Ectodermal cell (in vitro differentiated cells): ENCODE data around the gene KLHL29.
"Not testable (repeated sequence)": the region's sequence is repeated elsewhere in the genome, so short reads cannot be mapped to it uniquely, and the experiment has no call there.

Experiments used
- H3K27ac ChIP-seq: 2 replicates; pipeline ENCODE4 v1.7.0; 2013; ENCODE audit warnings: mild to moderate bottlenecking, low read depth, low read length; ENCODE audit not compliant: insufficient read depth, poor library complexity, severe bottlenecking
- H3K27me3 ChIP-seq: 2 replicates; pipeline ENCODE4 v1.7.0; 2013; ENCODE audit warnings: mild to moderate bottlenecking, low read length; ENCODE audit not compliant: insufficient read depth, control insufficient read depth, poor library complexity, severe bottlenecking
- H3K36me3 ChIP-seq: one replicate; pipeline ENCODE4 v1.7.0; 2013; ENCODE audit warnings: low read length; ENCODE audit not compliant: control insufficient read depth, insufficient read depth
- H3K4me1 ChIP-seq: one replicate; pipeline ENCODE4 v1.7.0; 2013; ENCODE audit warnings: low read length; ENCODE audit not compliant: control insufficient read depth, insufficient read depth
- H3K4me3 ChIP-seq: 2 replicates; pipeline ENCODE4 v1.7.0; 2013; ENCODE audit warnings: low read depth, low read length, control low read depth; ENCODE audit not compliant: insufficient read depth
- H3K9me3 ChIP-seq: 2 replicates; pipeline ENCODE4 v1.7.0; 2013; ENCODE audit warnings: mild to moderate bottlenecking, low read length, moderate library complexity; ENCODE audit not compliant: control insufficient read depth
- WGBS, 2 experiments: methylation state at CpG; one replicate each; pipeline ENCODE4 v1.1.7; 2013; ENCODE audit warnings: missing lambda C conversion rate in 2 of 2; 5-methylcytosine and 5-hydroxymethylcytosine counted together

KLHL29 gene

GRCh38 chr2:23391237-23391736, 6.3 kb downstream of the KLHL29 start:
- not testable (repeated sequence) for H3K4me1 ChIP-seq, H3K4me3 ChIP-seq, H3K27ac ChIP-seq, H3K9me3 ChIP-seq, H3K36me3 ChIP-seq
- peaks cover 36% of the 10 kb centered on the region for H3K27me3 ChIP-seq
- 93 to 97% methylated on average over 10 of the region's 10 CpGs for WGBS, 2 experiments

GRCh38 chr2:23393722-23394121, 8.7 kb downstream of the KLHL29 start:
- no peaks in the 10 kb centered on the region for H3K36me3 ChIP-seq
- 81 to 84% methylated on average over 8 of the region's 8 CpGs for WGBS, 2 experiments
- H3K4me3 ChIP-seq = no peak overlapping the region

GRCh38 chr2:23394700-23395099, 9.7 kb downstream of the KLHL29 start:
- Histone ChIP-seq H3K9me3 (no peaks in the 10 kb centered on the region), H3K4me1 (no peaks in the 10 kb centered on the region), H3K36me3 (no peaks in the 10 kb centered on the region), H3K27ac (no peak overlapping the region), H3K27me3 (peaks cover 2% of the 10 kb centered on the region), H3K4me3 (no peak overlapping the region)
- 92% methylated on average over 4 of the region's 4 CpGs for WGBS, 2 experiments

More at GRCh38 chr2:23393722-23394121, 8.7 kb downstream of the KLHL29 start:
- H3K9me3 ChIP-seq = no peaks in the 10 kb centered on the region
- peaks cover 12% of the 10 kb centered on the region for H3K27me3 ChIP-seq
- no peak overlapping the region for H3K27ac ChIP-seq
- H3K4me1 ChIP-seq = no peaks in the 10 kb centered on the region

GRCh38 chr2:23397478-23397877, 12.5 kb downstream of the KLHL29 start:
- H3K36me3 ChIP-seq = no peaks in the 10 kb centered on the region
- no peaks in the 10 kb centered on the region for H3K9me3 ChIP-seq
- 81 to 89% methylated on average over 4 of the region's 4 CpGs for WGBS, 2 experiments
- no peak overlapping the region for H3K4me3 ChIP-seq
- H3K27me3 ChIP-seq = no peaks in the 10 kb centered on the region
- H3K27ac ChIP-seq = no peak overlapping the region
- no peaks in the 10 kb centered on the region for H3K4me1 ChIP-seq

- no peaks in the 10 kb centered on the region for H3K4me1 ChIP-seq
- 95 to 96% methylated on average over 10 of the region's 10 CpGs for WGBS, 2 experiments
- no peaks in the 10 kb centered on the region for H3K27me3 ChIP-seq
- no peaks in the 10 kb centered on the region for H3K36me3 ChIP-seq
- no peaks in the 10 kb centered on the region for H3K9me3 ChIP-seq
- H3K4me3 ChIP-seq = no peak overlapping the region
- no peak overlapping the region for H3K27ac ChIP-seq
These were observed 14.8 kb downstream of the KLHL29 start for GRCh38 chr2:23399674-23400261.

- Histone ChIP-seq H3K4me1 (no peaks in the 10 kb centered on the region), H3K27me3 (no peaks in the 10 kb centered on the region), H3K9me3 (no peaks in the 10 kb centered on the region), H3K4me3 (no peak overlapping the region), H3K36me3 (no peaks in the 10 kb centered on the region), H3K27ac (no peak overlapping the region)
- WGBS, 2 experiments = 92 to 96% methylated on average over 4 of the region's 4 CpGs
These were observed 15.7 kb downstream of the KLHL29 start for GRCh38 chr2:23400703-23401102.

- Histone ChIP-seq H3K9me3 (no peaks in the 10 kb centered on the region), H3K4me1 (no peaks in the 10 kb centered on the region), H3K36me3 (no peaks in the 10 kb centered on the region), H3K4me3 (no peak overlapping the region), H3K27me3 (no peaks in the 10 kb centered on the region), H3K27ac (no peak overlapping the region)
- 87 to 93% methylated on average over 14 of the region's 14 CpGs for WGBS, 2 experiments
These were observed 16.6 kb downstream of the KLHL29 start for GRCh38 chr2:23401427-23402204.

GRCh38 chr2:23402205-23402740, 17.3 kb downstream of the KLHL29 start:
- no peaks in the 10 kb centered on the region for H3K36me3 ChIP-seq
- H3K9me3 ChIP-seq = no peaks in the 10 kb centered on the region
- 74 to 83% methylated on average over 6 of the region's 6 CpGs for WGBS, 2 experiments
- H3K4me3 ChIP-seq = no peak overlapping the region
- no peaks in the 10 kb centered on the region for H3K4me1 ChIP-seq
- H3K27me3 ChIP-seq = no peaks in the 10 kb centered on the region
- no peak overlapping the region for H3K27ac ChIP-seq

GRCh38 chr2:23404426-23404825, 19.4 kb downstream of the KLHL29 start:
- 31% methylated on average over 8 of the region's 8 CpGs for WGBS, 2 experiments
- Histone ChIP-seq H3K36me3 (no peaks in the 10 kb centered on the region), H3K27ac (no peak overlapping the region), H3K9me3 (no peaks in the 10 kb centered on the region), H3K4me1 (no peaks in the 10 kb centered on the region), H3K27me3 (no peaks in the 10 kb centered on the region), H3K4me3 (no peak overlapping the region)

GRCh38 chr2:23409248-23409647, 24.3 kb downstream of the KLHL29 start:
- no peaks in the 10 kb centered on the region for H3K4me1 ChIP-seq
- 95 to 98% methylated on average over 8 of the region's 8 CpGs for WGBS, 2 experiments

More at GRCh38 chr2:23409248-23409647, 24.3 kb downstream of the KLHL29 start:
- H3K27me3 ChIP-seq = no peaks in the 10 kb centered on the region
- no peaks in the 10 kb centered on the region for H3K36me3 ChIP-seq
- H3K27ac ChIP-seq = no peak overlapping the region
- H3K9me3 ChIP-seq = no peaks in the 10 kb centered on the region
- H3K4me3 ChIP-seq = no peak overlapping the region
